Activated B cell treated with CpG ODN at 0.5 μM for 24 hours (primary cell): ENCODE measurements around the gene FAM221B. TPM values are rescaled to one million over a fixed set of nuclear protein-coding genes. Genes with fewer than 3 reads are reported as not detected.
A peak's percentile ranks its signal among the peaks of the same experiment; 100 is the strongest.

Experiments
- ATAC-seq: fragments of 200-7000 bp; cut with Tn5 transposase; one replicate; pipeline ENCODE4 v1.10.0; 2021; ENCODE audit warnings: low read depth, mild to moderate bottlenecking, moderate library complexity
- CTCF ChIA-PET: fragments of 350-600 bp; sonication (Branson Sonifier 250); formaldehyde crosslinking; loops from one replicate; lab custom pipeline; 2021; ENCODE audit warnings: antibody characterized with exemption; lab: Charles Lee
- POLR2A ChIA-PET: fragments of 350-600 bp; sonication (Branson Sonifier 250); formaldehyde crosslinking; loops from one replicate; lab custom pipeline; 2021; ENCODE audit warnings: antibody characterized with exemption; lab: Charles Lee
- DNase-seq: peaks from one replicate; pipeline ENCODE4 v3.0.0; 2022
- H3K27ac Mint-ChIP-seq: one replicate; pipeline ENCODE4 v1.8.0; 2020; ENCODE audit warnings: mixed read lengths
- H3K27me3 Mint-ChIP-seq: one replicate; pipeline ENCODE4 v1.8.0; 2021; ENCODE audit warnings: mixed read lengths
- H3K36me3 Mint-ChIP-seq: one replicate; pipeline ENCODE4 v1.8.0; 2021; ENCODE audit warnings: low read depth, mixed read lengths
- H3K4me1 Mint-ChIP-seq: one replicate; pipeline ENCODE4 v1.8.0; 2021; ENCODE audit warnings: mixed read lengths
- H3K4me3 Mint-ChIP-seq: one replicate; pipeline ENCODE4 v1.8.0; 2020; ENCODE audit warnings: mild to moderate bottlenecking, mixed read lengths
- H3K9me3 Mint-ChIP-seq: one replicate; pipeline ENCODE4 v1.8.0; 2020; ENCODE audit warnings: mixed read lengths
- CTCF ChIP-seq: fragments of 200-600 bp; IDR thresholded peaks from one replicate; pipeline ENCODE4 v1.8.0; 2022; ENCODE audit warnings: antibody characterized with exemption, mild to moderate bottlenecking
- intact Hi-C: fragments of 100-400 bp; cut with micrococcal nuclease; formaldehyde crosslinking; loops from one replicate; pipeline ENCODE4 v1.15.1; 2024
- total RNA-seq: library from RNA; stranded (reverse); gene quantifications from 2 replicates; pipeline ENCODE4 v1.2.3, GENCODE V29; 2022

Gene FAM221B
- total RNA-seq, 1 donor from 2014 or later, result not detected

GRCh38 chr9:35829764-35830096 lies 1.2 kb upstream of the FAM221B start:
- TF ChIP-seq CTCF, result no peak

GRCh38 chr9:35829084-35829763 lies 692 bp upstream of the FAM221B start, which contains the start of gene TMEM8B:
Gene TMEM8B (plus strand): TSS chr9:35829228. CDS start chr9:35829448, 220 bp downstream.
- peaks cover 34% of the 10 kb centered on the region for H3K4me1 Mint-ChIP-seq
- CTCF ChIA-PET, result interaction anchor here (0.7 to 2.0 kb wide), 3 partner anchors 13 to 53 kb away, joined by 4 to 5 read pairs (median 4); no protein-coding TSS in a partner anchor
- POLR2A ChIA-PET, result interaction anchor here (0.6 to 1.5 kb wide), 10 partner anchors 11 to 757 kb away, joined by 3 to 10 read pairs (median 4); partner anchors contain the start of genes HINT2, RMRP, SPAG8 and VCP

More at GRCh38 chr9:35829764-35830096, 1.2 kb upstream of the FAM221B start:
- intact Hi-C loops, result loop anchor here (1.0 to 5.0 kb wide), 5 partner anchors 14 to 712 kb away; partner anchors contain the start of genes ATOSB, CREB3, HINT2 and TLN1
- peaks cover 39% of the 10 kb centered on the region for H3K4me1 Mint-ChIP-seq
- H3K36me3 Mint-ChIP-seq, result peaks cover 4% of the 10 kb centered on the region
- DNase-seq (no peak), ATAC-seq (no peak)
- ChIA-PET CTCF (interaction anchor here (0.9 to 2.0 kb wide), 2 partner anchors 39 to 53 kb away, joined by 4 to 5 read pairs; no protein-coding TSS in a partner anchor), POLR2A (interaction anchor here (1.3 kb wide), 1 partner anchor 10 kb away, joined by 4 read pairs; no protein-coding TSS in a partner anchor)
- H3K27me3 Mint-ChIP-seq, result no peaks in the 10 kb centered on the region
- peak overlapping the region; percentile 82 for H3K4me3 Mint-ChIP-seq
- no peaks in the 10 kb centered on the region for H3K9me3 Mint-ChIP-seq
- peak overlapping the region; percentile 75 for H3K27ac Mint-ChIP-seq

GRCh38 chr9:35827486-35827885 lies 1.0 kb downstream of the FAM221B start:
- ChIA-PET CTCF (interaction anchor here (0.9 to 4.3 kb wide), 5 partner anchors 10 to 54 kb away, joined by 3 to 114 read pairs (median 28); partner anchors contain the start of genes HINT2 and SPAG8), POLR2A (no interaction called here)
- intact Hi-C loops, result loop anchor here (2.0 to 5.0 kb wide), 2 partner anchors 181 to 710 kb away; partner anchors contain the start of gene ATOSB
- H3K9me3 Mint-ChIP-seq, result no peaks in the 10 kb centered on the region
- H3K27ac Mint-ChIP-seq, result no peak overlapping the region
- H3K27me3 Mint-ChIP-seq, result no peaks in the 10 kb centered on the region
- no peak for ATAC-seq
- no peak for TF ChIP-seq CTCF
- H3K4me3 Mint-ChIP-seq, result peak overlapping the region; percentile 42
- no peak for DNase-seq
- peaks cover 21% of the 10 kb centered on the region for H3K4me1 Mint-ChIP-seq
- peaks cover 4% of the 10 kb centered on the region for H3K36me3 Mint-ChIP-seq

More at GRCh38 chr9:35829084-35829763, 692 bp upstream of the FAM221B start, which contains the start of gene TMEM8B:
- intact Hi-C loops, result loop anchor here (1.0 to 5.0 kb wide), 5 partner anchors 14 to 712 kb away; partner anchors contain the start of genes ATOSB, CREB3, HINT2 and TLN1
- Mint-ChIP-seq H3K27me3 (no peaks in the 10 kb centered on the region), H3K27ac (peak within 1 kb of the TSS; percentile 86), H3K4me3 (peak within 1 kb of the TSS; percentile 95), H3K9me3 (no peaks in the 10 kb centered on the region), H3K36me3 (peaks cover 4% of the 10 kb centered on the region)
- peak; percentile 89 for DNase-seq
- ATAC-seq, result peak; percentile 92
- no peak for TF ChIP-seq CTCF

GRCh38 chr9:35826071-35826701 lies 2.3 kb downstream of the FAM221B start:
- intact Hi-C loops, result loop anchor here (1.0 to 5.0 kb wide), 7 partner anchors 36 to 709 kb away; partner anchors contain the start of gene ATOSB
- TF ChIP-seq CTCF, result no peak
- Mint-ChIP-seq H3K27ac (peak overlapping the region; percentile 10), H3K36me3 (peaks cover 4% of the 10 kb centered on the region), H3K4me1 (peaks cover 21% of the 10 kb centered on the region), H3K27me3 (no peaks in the 10 kb centered on the region), H3K4me3 (peak overlapping the region; percentile 55), H3K9me3 (no peaks in the 10 kb centered on the region)
- DNase-seq (no peak), ATAC-seq (peak; percentile 49)
- ChIA-PET CTCF (interaction anchor here (0.9 to 4.3 kb wide), 32 partner anchors 12 to 222 kb away, joined by 3 to 114 read pairs (median 4); partner anchors contain the start of genes CREB3, GBA2, HINT2 and RGP1), POLR2A (interaction anchor here (0.7 to 1.4 kb wide), 6 partner anchors 14 to 77 kb away, joined by 3 to 4 read pairs (median 3); partner anchors contain the start of genes GBA2, RGP1 and SPAG8)
